Femur (tissue), 1 donor: ENCODE data around the gene SLC46A3.

Experiments
- DNase-seq: peaks from one replicate; pipeline ENCODE4 v3.0.0-alpha.2; 2017

Gene SLC46A3

DNA sequence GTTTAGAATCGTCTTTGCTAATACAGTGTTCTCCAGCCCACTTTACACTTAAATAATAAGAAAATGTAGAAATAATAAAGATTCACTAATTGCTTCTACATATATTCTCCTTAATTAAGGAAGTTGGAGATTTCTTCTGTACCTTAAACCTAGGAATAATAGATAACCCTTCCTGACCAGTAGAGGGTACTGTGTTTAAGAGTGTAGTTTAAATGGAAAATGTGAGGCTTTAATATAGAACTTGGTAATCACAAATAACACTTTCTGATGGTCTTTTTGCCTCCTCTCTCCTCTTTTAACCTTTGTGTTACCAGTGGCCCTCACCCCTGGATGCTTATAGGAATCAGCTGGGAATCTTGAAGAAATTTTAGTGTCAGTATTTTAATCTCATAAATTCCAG lies 39.1 kb downstream of the SLC46A3 start:
- no peak for DNase-seq

DNA sequence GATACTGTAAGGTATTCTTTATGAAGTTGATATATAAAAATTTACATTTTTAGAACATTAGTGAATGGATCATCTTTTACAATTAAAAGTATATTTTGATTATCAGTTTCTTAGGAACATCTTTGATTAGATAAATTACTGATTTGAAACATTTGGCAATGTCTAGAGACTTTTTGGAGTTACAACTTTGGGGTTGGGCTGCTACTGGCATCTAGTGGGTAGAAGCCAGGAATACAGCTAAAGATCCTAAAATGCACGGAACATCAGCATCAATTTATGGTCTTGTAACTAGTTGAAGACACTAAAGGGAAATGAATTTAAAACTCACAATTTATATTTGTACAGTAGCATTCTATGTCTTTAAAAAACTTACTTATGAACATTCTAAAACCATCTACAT lies 40.0 kb downstream of the SLC46A3 start:
- DNase-seq: no peak

DNA sequence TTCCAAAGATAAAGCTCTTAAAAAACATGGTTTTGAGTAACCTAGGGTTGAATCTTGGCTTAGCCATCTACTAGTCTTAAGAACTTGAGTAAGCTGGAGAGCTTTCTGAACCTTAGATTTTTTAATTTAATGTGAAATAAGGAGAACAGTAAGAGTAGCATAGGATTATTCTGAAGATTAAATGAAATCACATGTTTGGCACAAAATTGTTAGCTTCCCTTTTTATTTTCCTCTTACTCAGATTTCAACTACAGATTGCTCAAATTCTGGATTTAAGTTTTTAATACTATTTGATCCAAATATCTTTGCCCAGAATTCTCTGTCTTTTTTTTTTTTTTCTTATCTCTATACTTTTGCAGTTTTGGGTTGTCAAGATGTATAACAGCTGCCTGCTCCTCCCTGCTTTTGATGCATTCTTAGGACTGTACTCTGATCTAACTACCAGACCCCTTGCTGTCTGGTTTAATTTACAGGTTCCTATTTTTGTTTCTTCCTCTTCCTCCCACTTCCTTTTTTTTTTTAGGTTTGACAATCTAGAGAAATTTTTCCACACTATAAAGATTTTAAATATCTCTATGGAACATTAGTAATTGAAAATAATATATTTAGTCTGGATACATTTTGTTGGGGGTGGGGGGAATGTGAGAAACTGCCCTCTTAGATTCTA lies 47.5 kb downstream of the SLC46A3 start:
- no peak for DNase-seq

DNA sequence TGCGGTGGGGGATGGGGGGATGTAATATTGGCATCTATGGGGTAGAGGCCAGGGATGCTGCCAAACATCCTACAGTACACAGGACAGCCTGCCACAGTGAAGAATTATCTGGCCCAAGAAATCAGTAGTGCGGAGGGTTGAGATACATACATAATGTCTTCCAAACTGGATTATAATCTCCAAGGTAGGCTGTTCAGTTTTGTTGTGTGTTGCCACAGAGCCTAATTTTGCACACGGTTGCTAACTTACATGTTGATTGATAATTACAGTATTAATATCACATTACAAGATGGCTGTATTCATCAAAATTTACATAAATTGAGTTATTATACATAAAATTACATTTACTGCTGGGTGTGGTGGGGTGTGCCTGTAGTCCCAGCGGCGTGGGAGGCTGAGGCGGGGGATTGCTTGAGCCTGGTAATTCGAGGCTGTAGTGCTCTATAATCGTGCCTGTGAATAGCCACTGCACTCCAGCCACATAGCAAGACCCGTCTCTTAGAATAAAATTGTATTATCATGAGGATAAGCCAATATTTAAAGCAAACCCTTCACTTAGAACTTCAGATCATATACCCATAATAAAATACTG lies 51.8 kb downstream of the SLC46A3 start:
- DNase-seq: no peak

DNA sequence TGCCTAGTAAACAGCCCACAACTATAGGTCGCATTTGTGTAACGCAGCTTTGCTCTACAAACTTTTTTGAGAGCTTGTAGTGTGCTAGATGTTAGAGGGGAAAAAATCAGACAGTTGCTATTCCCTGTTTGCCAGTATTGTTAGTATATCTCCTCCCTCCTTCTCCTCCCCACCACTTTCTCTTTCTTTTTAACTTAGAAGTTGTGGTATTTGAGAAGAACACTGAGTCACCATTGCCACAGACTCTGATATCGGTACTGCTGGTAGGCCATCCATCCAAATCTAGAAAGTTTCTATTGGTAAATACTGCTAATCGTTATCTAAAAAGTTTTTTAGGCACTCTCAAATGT lies 59.2 kb downstream of the SLC46A3 start:
- DNase-seq: no peak

DNA sequence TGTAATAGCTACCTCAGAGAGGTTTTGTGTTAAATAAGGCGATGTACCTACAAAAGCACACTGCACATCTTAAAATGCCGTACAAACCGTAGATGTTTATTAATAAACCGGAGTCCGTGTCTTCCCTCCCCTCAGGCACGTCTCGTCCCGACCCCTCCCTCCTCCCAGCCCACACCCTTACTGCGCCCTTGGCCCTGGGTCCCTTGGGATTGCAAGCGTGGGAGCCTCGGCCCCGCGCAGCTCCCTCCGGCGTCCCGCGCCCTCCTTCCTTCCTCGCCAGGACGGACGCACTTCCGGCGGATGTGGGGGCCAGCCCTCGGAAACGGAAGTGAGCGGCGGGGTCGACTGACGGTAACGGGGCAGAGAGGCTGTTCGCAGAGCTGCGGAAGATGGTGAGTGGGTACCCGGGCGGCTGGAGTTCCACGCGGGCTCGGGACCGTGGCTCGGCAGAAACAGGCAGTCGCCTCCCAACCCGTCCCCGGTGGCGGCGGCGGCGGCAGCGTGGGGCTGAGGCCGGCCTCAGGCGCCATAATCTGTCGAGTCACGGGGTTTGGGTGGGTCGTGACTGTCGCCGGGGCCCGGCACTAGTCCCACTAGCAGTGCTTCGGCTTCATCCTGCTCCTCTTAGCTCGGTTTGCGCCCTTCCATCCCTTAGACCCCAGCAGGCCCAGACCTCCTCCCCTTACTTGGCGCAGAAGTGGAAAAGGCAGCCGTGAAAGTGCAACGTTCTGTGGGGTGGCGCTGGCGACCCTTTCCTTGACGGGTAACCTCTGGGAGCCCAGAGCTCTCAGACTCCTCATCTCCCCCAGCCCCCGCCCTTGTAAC lies 59.8 kb downstream of the SLC46A3 start, which contains the start of gene POMP:
TSS of gene POMP (plus strand) at position 335 of the 825 bp plus-strand sequence. CDS start at position 390, 55 bp downstream.
- DNase-seq: peak; percentile 97

DNA sequence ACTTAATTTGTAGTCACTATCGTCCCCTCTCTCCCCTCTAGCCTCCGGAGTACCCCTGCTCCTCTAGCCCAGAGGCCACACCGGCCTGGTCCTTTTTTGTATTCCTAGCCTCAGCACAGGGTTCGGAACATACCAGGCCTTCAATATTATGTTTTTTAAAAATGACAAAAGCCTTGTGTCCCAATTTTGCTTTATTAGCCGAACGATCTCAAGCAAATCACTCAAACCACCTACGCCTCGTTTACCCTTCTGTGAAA lies 60.3 kb downstream of the SLC46A3 start:
- peak; percentile 32 for DNase-seq

DNA sequence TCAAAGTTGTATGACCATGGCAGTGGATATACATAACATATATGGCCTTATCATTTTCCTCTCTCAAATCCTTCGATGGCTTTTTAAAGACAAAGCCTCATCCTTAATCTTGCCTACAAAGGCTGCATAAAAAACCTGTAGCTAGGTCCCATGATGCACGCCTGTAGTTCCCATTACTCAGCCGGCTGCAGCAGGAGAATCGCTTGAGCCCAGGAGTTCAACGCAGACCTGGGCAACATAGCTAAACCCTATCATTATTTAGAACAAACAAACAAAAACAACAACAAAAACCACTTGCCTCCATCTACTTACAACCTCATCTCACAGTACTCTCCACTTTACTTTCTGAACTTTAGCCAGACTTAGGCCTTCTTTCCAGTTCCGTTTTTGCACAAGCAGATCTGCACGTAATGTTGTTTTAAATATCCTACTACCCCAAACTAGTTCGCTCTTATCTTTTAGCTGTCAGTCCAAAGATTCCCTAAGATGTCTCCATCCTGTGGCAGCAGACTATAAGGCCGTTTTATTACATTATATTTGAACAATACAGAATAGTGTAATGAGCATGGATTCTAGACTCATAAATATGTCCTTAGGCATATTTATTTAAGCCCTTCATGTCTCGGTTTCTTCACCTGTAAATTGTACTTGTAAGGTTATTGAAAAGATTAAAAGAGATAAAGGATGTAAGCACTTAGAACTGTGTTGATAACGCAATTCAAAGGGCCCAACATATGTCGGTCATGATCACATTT lies 60.8 kb downstream of the SLC46A3 start:
- no peak for DNase-seq

DNA sequence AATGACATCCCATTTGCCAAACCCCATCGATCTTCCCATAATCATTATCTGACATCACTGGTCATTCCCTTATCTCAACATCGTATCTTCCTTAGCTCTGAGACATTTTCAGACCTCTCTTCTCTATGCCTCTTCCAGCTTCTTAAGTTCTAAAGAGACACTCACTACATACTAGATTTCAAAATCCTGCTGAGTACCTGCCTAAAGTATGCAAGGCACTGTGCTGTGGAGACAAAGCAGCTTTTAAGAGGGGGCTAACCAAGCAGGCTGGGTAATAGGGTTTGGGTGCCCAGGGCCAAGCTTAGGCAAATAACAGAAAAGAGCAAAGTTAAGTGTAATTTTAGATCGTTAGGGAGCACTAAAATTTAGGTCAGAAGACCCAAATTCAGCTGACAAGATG lies 63.2 kb downstream of the SLC46A3 start:
- DNase-seq: no peak

DNA sequence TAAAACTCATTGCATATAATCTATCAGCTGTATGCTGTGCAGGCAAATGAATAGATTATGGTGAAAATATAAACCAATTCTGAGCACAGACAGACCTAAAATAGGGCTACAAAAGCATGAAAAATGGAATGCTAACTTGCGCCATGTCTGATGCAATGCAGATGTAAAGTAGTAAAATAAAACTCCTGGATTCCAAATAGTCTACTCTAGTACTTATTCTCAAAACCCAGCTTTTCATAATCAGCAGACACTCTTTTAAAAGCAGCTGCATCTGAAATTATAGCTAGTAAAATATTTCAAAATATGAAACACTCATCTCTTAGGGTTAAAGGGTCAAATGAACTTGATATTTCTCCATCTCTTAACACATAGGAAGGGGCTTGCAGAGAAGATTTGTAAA lies 64.5 kb downstream of the SLC46A3 start:
- no peak for DNase-seq

DNA sequence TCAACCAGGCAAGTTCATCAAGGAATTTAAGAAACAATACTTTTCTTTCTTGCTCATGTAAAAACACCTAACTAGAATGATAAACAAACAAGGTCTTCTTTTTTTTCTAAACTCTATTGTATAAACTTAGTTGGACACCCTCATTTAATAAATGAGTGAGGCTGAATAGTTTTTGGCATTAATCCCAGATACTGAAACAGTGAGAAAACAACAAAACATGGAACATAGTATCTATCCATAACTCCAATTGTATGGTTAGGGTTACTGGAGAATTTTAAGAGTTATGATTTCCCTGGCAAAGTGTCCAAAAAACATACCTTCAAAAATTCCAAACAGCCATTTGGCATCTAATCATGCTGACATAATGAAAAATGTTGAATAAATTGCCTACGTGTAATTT lies 65.7 kb downstream of the SLC46A3 start:
- DNase-seq: no peak

DNA sequence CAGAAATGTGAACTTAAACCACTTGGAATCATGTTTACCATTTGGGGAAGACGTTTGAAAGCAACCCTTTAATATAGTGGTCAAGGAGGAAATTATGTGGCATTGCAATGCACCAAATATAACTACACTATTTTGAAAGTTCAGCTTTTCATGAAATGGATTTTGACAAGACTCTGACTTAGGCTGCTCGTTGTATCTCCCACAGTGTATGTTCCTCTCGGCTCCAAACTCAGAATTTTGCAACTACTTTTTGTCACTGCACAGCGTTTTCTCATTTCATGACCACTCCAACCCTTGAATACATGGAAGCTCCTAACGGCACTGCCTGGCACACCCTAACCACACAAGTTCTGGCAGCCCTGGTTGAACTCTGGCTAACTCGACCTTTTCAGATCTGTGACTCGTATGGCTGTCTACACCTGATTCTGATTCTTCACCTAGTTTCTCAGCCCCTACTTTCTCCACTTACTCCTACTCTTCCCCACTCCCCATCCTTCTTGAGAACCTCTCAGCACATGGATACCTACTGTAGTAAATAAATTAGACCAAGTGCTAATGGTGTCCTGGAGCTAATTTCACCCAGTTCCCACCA lies 66.9 kb downstream of the SLC46A3 start:
- DNase-seq: no peak

DNA sequence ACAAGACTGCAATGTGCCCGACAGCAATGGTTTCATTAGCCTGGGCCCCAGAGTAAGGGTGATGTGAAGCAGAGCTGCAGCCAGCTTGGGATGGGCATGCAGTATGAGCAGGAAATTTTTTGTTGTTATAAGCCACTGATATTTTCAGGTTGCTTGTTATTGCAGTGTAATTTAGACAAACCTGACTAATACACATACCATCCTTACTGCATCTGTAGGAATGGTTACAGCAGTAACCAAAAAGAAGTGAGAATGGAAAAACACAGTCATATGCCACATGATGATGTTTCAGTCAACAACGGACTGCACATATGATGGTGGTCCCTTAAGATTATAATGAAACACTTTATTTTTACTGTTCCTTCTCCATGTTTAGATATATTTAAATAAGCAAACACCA lies 68.5 kb downstream of the SLC46A3 start:
- no peak for DNase-seq
